ENCODE measurements around the gene CALY. TPM values are rescaled to one million over a fixed set of nuclear protein-coding genes. Genes with fewer than 3 reads are reported as not detected.

CALY gene
- total RNA-seq, 1 experiment from 2014 or later = not detected

DNA sequence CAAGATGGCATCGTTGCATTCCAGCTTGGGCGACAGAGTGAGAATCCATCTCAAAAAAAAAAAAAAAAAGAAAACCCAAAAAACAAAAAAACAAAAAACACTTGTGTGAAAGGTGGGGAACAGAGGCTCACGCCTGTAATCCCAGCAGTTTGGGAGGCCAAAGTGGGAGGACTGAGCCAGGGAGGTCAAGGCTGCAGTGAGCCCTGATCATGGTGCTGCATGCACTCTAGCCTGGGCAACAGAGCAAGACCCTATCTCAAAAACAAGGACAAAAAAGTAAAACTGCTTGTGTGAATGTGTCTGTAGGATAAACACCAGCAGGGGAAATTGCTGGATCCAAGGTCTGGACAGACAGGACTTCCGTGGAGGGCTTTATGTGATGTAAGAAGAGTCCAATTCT is 46.9 kb upstream of the CALY start:
- Histone ChIP-seq H3K27me3 (replicated peaks; ENCODE audit: insufficient read depth, low read depth, low read length, poor library complexity) (no peaks in the 10 kb centered on the region), H3K36me3 (ENCODE audit: insufficient read depth, low read length, poor library complexity, severe bottlenecking) (no peaks in the 10 kb centered on the region), H3K27ac (ENCODE audit: low read depth, low read length, poor library complexity, severe bottlenecking) (no peak overlapping the region), H3K4me3 (ENCODE audit: low read depth, low read length, poor library complexity, severe bottlenecking) (no peak overlapping the region), H3K4me1 (ENCODE audit: insufficient read depth, low read length, poor library complexity, severe bottlenecking) (no peaks in the 10 kb centered on the region), H3K9me3 (ENCODE audit: low read depth, low read length, poor library complexity, severe bottlenecking) (no peaks in the 10 kb centered on the region)
- POLR2A ChIA-PET (ENCODE audit: low non-redundant PET) = no interaction called here
- TF ChIP-seq, protein P1, sequence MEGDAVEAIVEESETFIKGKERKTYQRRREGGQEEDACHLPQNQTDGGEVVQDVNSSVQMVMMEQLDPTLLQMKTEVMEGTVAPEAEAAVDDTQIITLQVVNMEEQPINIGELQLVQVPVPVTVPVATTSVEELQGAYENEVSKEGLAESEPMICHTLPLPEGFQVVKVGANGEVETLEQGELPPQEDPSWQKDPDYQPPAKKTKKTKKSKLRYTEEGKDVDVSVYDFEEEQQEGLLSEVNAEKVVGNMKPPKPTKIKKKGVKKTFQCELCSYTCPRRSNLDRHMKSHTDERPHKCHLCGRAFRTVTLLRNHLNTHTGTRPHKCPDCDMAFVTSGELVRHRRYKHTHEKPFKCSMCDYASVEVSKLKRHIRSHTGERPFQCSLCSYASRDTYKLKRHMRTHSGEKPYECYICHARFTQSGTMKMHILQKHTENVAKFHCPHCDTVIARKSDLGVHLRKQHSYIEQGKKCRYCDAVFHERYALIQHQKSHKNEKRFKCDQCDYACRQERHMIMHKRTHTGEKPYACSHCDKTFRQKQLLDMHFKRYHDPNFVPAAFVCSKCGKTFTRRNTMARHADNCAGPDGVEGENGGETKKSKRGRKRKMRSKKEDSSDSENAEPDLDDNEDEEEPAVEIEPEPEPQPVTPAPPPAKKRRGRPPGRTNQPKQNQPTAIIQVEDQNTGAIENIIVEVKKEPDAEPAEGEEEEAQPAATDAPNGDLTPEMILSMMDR (conservative IDR thresholded peaks at IDR 0.05; ENCODE audit: low read depth, low read length) = no peak
- DNase-seq (ENCODE audit: low spot score) = no peak
- BruUV-seq (replicated peaks) = no TSS peak
- CTCF ChIA-PET = no interaction called here
- intact Hi-C loops (cut with micrococcal nuclease; ENCODE audit: unreplicated experiment) = no loop called here

GRCh38 chr10:133381036-133381435 is 44.3 kb upstream of the CALY start:
- H3K27ac ChIP-seq (ENCODE audit: low read depth, low read length, poor library complexity, severe bottlenecking) = no peak overlapping the region
- TF ChIP-seq, protein P1 (conservative IDR thresholded peaks at IDR 0.05; ENCODE audit: low read depth, low read length) = no peak
- no peak for TF ChIP-seq EZH2 (IDR thresholded peaks at IDR 0.05; ENCODE audit: borderline replicate concordance, low read depth, low read length, poor library complexity, severe bottlenecking)
- H3K27me3 ChIP-seq (replicated peaks; ENCODE audit: insufficient read depth, low read depth, low read length, poor library complexity) = no peaks in the 10 kb centered on the region
- intact Hi-C loops (cut with micrococcal nuclease; ENCODE audit: unreplicated experiment) = no loop called here
- H3K4me3 ChIP-seq (ENCODE audit: low read depth, low read length, poor library complexity, severe bottlenecking) = no peak overlapping the region
- CTCF ChIA-PET = no interaction called here
- no peaks in the 10 kb centered on the region for H3K36me3 ChIP-seq (ENCODE audit: insufficient read depth, low read length, poor library complexity, severe bottlenecking)
- POLR2A ChIA-PET (ENCODE audit: low non-redundant PET) = no interaction called here
- peaks cover 5% of the 10 kb centered on the region for H3K4me1 ChIP-seq (ENCODE audit: insufficient read depth, low read length, poor library complexity, severe bottlenecking)
- H3K9me3 ChIP-seq (ENCODE audit: low read depth, low read length, poor library complexity, severe bottlenecking) = no peaks in the 10 kb centered on the region
- DNase-seq (ENCODE audit: low spot score) = no peak
- BruUV-seq (replicated peaks) = no TSS peak

GRCh38 chr10:133379801-133380666 is 43.3 kb upstream of the CALY start:
- peak overlapping the region; percentile 51 for H3K4me3 ChIP-seq (ENCODE audit: low read depth, low read length, poor library complexity, severe bottlenecking)
- H3K27me3 ChIP-seq (replicated peaks; ENCODE audit: insufficient read depth, low read depth, low read length, poor library complexity) = no peaks in the 10 kb centered on the region
- H3K4me1 ChIP-seq (ENCODE audit: insufficient read depth, low read length, poor library complexity, severe bottlenecking) = peaks cover 5% of the 10 kb centered on the region
- no peak overlapping the region for H3K27ac ChIP-seq (ENCODE audit: low read depth, low read length, poor library complexity, severe bottlenecking)
- POLR2A ChIA-PET (ENCODE audit: low non-redundant PET) = no interaction called here
- H3K9me3 ChIP-seq (ENCODE audit: low read depth, low read length, poor library complexity, severe bottlenecking) = no peaks in the 10 kb centered on the region
- H3K36me3 ChIP-seq (ENCODE audit: insufficient read depth, low read length, poor library complexity, severe bottlenecking) = no peaks in the 10 kb centered on the region
- no peak for DNase-seq (ENCODE audit: low spot score)
- TF ChIP-seq EZH2 (IDR thresholded peaks at IDR 0.05; ENCODE audit: borderline replicate concordance, low read depth, low read length, poor library complexity, severe bottlenecking) = no peak
- TF ChIP-seq, protein P1 (conservative IDR thresholded peaks at IDR 0.05; ENCODE audit: low read depth, low read length) = no peak
- BruUV-seq (replicated peaks) = no TSS peak
- intact Hi-C loops (cut with micrococcal nuclease; ENCODE audit: unreplicated experiment) = no loop called here
- CTCF ChIA-PET = no interaction called here
